Panc1 (cell line): Measurements from ENCODE around the gene PIH1D1. TPM values are rescaled to one million over a fixed set of nuclear protein-coding genes. Genes with fewer than 3 reads are reported as not detected.

ENCODE experiments used
- ATAC-seq: fragments of 200-7000 bp; cut with Tn5 transposase; 2 replicates; pipeline ENCODE4 v1.9.1; 2020; ENCODE audit warnings: mild to moderate bottlenecking, moderate library complexity
- BruUV-seq: library from RNA; stranded (reverse); fragments of 400-500 nt; replicated peaks from 2 replicates; lab custom pipeline; 2021; lab: Mats Ljungman, UMichigan
- CTCF ChIA-PET: fragments of 300-600 bp; sonication (Branson Sonifier 250); formaldehyde crosslinking; loops from one replicate; lab custom pipeline; 2022; ENCODE audit warnings: antibody characterized with exemption; lab: Charles Lee
- POLR2A ChIA-PET: fragments of 300-600 bp; sonication (Branson Sonifier 250); formaldehyde crosslinking; loops from one replicate; lab custom pipeline; 2022; ENCODE audit warnings: antibody characterized with exemption; lab: Charles Lee
- DNase-seq: peaks from one replicate; pipeline ENCODE4 v3.0.0-alpha.2; 2010; ENCODE audit warnings: low read depth, low spot score
- H3K27ac ChIP-seq: 2 replicates; pipeline ENCODE4 v1.5.1; 2011; ENCODE audit warnings: mild to moderate bottlenecking, low read length, inconsistent platforms
- H3K27me3 ChIP-seq: fragments of 200-500 bp; sonication (Bioruptor generic); 2 replicates; pipeline ENCODE4 v1.6.0; 2014; ENCODE audit warnings: low read length, inconsistent platforms; ENCODE audit not compliant: control insufficient read depth, insufficient read depth
- H3K36me3 ChIP-seq: fragments of 200-500 bp; sonication (Bioruptor generic); 2 replicates; pipeline ENCODE4 v1.5.1; 2014; ENCODE audit warnings: inconsistent platforms, mild to moderate bottlenecking, low read length, moderate library complexity; ENCODE audit not compliant: control insufficient read depth, insufficient read depth
- H3K4me1 ChIP-seq: 2 replicates; pipeline ENCODE4 v1.5.1; 2011; ENCODE audit warnings: inconsistent platforms, mild to moderate bottlenecking, low read length, moderate library complexity; ENCODE audit not compliant: control insufficient read depth, insufficient read depth
- H3K4me3 ChIP-seq, 2 experiments: 2 replicates each; pipeline ENCODE4 v1.5.1; 2011 to 2012; ENCODE audit warnings: low read depth in 2 of 2, low read length in 2 of 2, mild to moderate bottlenecking in 2 of 2, inconsistent platforms in 1 of 2, moderate library complexity in 1 of 2
- H3K9me3 ChIP-seq: fragments of 200-500 bp; sonication (Bioruptor generic); 2 replicates; pipeline ENCODE4 v1.5.1; 2014; ENCODE audit warnings: low read depth, mild to moderate bottlenecking, inconsistent platforms, low read length, moderate library complexity; ENCODE audit not compliant: control insufficient read depth, insufficient read depth
- CTCF ChIP-seq: fragments of 450-650 bp; IDR thresholded peaks from 2 replicates; pipeline ENCODE4 v1.5.1; 2017; ENCODE audit warnings: mild to moderate bottlenecking
- POLR2AphosphoS5 ChIP-seq: IDR thresholded peaks from 2 replicates; pipeline ENCODE4 v1.6.1; 2012; ENCODE audit warnings: mild to moderate bottlenecking, low read depth, low read length, moderate library complexity
- REST ChIP-seq, 2 experiments: IDR thresholded peaks; 2 replicates each; pipeline ENCODE4 v1.6.1; 2011 to 2012; ENCODE audit warnings: low read depth in 2 of 2, control low read depth in 1 of 2, low read length in 1 of 2, mild to moderate bottlenecking in 1 of 2, moderate library complexity in 1 of 2; ENCODE audit not compliant: insufficient read depth in 1 of 2
- SIN3A ChIP-seq: IDR thresholded peaks from 2 replicates; pipeline ENCODE4 v1.6.1; 2012; ENCODE audit warnings: low read depth, mild to moderate bottlenecking, low read length, moderate library complexity, borderline replicate concordance; ENCODE audit not compliant: insufficient read depth
- TCF7L2 ChIP-seq: IDR thresholded peaks from 2 replicates; pipeline ENCODE4 v1.6.1; 2011; ENCODE audit warnings: mild to moderate bottlenecking, low read depth, low read length, inconsistent platforms
- in situ Hi-C: cut with HindIII; loops from 2 replicates; pipeline ENCODE4 v1.10.0; 2016; ENCODE audit warnings: low sequenced_read_pairs, low pct_unique_long_range_greater_than_20kb
- intact Hi-C: fragments of 100-400 bp; cut with micrococcal nuclease; formaldehyde crosslinking; loops from one replicate; pipeline ENCODE4 v1.10.0; 2022; ENCODE audit not compliant: unreplicated experiment
- total RNA-seq: library from RNA; stranded (reverse); gene quantifications from one replicate; pipeline ENCODE4 v1.2.1, GENCODE V29; 2021; ENCODE audit not compliant: unreplicated experiment

The PIH1D1 gene
- total RNA-seq, 1 experiment from 2014 or later, result 78.5 TPM

- ChIA-PET CTCF (no interaction called here), POLR2A (no interaction called here)
- intact Hi-C loops, result no loop called here
- Histone ChIP-seq H3K9me3 (no peaks in the 10 kb centered on the region), H3K4me3 (no peak overlapping the region), H3K27ac (no peak overlapping the region), H3K4me1 (peaks cover 3% of the 10 kb centered on the region; the same call in 1 of the 2 replicates), H3K36me3 (no peaks in the 10 kb centered on the region), H3K27me3 (no peaks in the 10 kb centered on the region; the same call in 1 of the 2 replicates)
- no peak for ATAC-seq
- TF ChIP-seq REST (IDR thresholded peaks at IDR 0.05; ENCODE audit: insufficient read depth in 1 of 2, low read depth in 2 of 2, low read length in 1 of 2), result no peak
- no peak for TF ChIP-seq CTCF
- no peak for TF ChIP-seq SIN3A
- TF ChIP-seq TCF7L2, result no peak
- TF ChIP-seq POLR2AphosphoS5, result no peak
- in situ Hi-C loops, result no loop called here
- DNase-seq, result no peak
- BruUV-seq, result no TSS peak
Measured at GRCh38 chr19:49427339-49427738, 24.3 kb downstream of the PIH1D1 start.

GRCh38 chr19:49425922-49426592 lies 25.6 kb downstream of the PIH1D1 start:
- no peak for ATAC-seq
- in situ Hi-C loops, result no loop called here
- POLR2A ChIA-PET, result no interaction called here

More at GRCh38 chr19:49425922-49426592, 25.6 kb downstream of the PIH1D1 start:
- no peak overlapping the region for H3K27ac ChIP-seq
- intact Hi-C loops, result no loop called here
- DNase-seq, result no peak
- CTCF ChIA-PET, result no interaction called here
- H3K4me3 ChIP-seq, result no peak overlapping the region
- H3K27me3 ChIP-seq, result peaks cover 7% of the 10 kb centered on the region
- TF ChIP-seq POLR2AphosphoS5 (no peak), REST (IDR thresholded peaks at IDR 0.05; ENCODE audit: insufficient read depth in 1 of 2, low read depth in 2 of 2, low read length in 1 of 2) (no peak), SIN3A (no peak), CTCF (no peak), TCF7L2 (no peak)
- no peaks in the 10 kb centered on the region for H3K36me3 ChIP-seq
- no TSS peak for BruUV-seq
- H3K4me1 ChIP-seq, result peaks cover 3% of the 10 kb centered on the region; the same call in 1 of the 2 replicates
- no peaks in the 10 kb centered on the region for H3K9me3 ChIP-seq
